HCT116 (cell line): Measurements from ENCODE around the gene ARID1A. TPM values are rescaled to one million over a fixed set of nuclear protein-coding genes. Genes with fewer than 3 reads are reported as not detected.

Experiments used
- ATAC-seq: fragments of 200-7000 bp; cut with Tn5 transposase; 2 replicates; pipeline ENCODE4 v1.9.1; 2020; ENCODE audit warnings: mild to moderate bottlenecking, moderate library complexity
- BruUV-seq: library from RNA; stranded (reverse); fragments of 400-500 nt; replicated peaks from 2 replicates; lab custom pipeline; 2021; lab: Mats Ljungman, UMichigan
- CTCF ChIA-PET: fragments of 300-600 bp; sonication (Branson Sonifier 250); formaldehyde crosslinking; loops from one replicate; lab custom pipeline; 2021; ENCODE audit warnings: antibody characterized with exemption; lab: Charles Lee
- POLR2A ChIA-PET: fragments of 300-600, 350-600 bp; sonication (Branson Sonifier 250); formaldehyde crosslinking; loops from one replicate; lab custom pipeline; 2021; ENCODE audit warnings: antibody characterized with exemption; lab: Charles Lee
- RAD21 ChIA-PET, 2 experiments: fragments of 300-600 bp; sonication (Branson Sonifier 250); formaldehyde crosslinking; loops; one replicate each; lab custom pipeline; 2023; ENCODE audit warnings: low total read pairs in 2 of 2; ENCODE audit not compliant: uncharacterized antibody in 2 of 2, unreplicated experiment in 2 of 2, low non-redundant PET in 1 of 2; lab: Charles Lee
- DNase-seq: peaks from one replicate; pipeline ENCODE4 v3.0.0-alpha.2; 2010; ENCODE audit warnings: low read depth, low spot score
- H2AFZ ChIP-seq: fragments of 200-600 bp; shearing (Covaris generic), sonication (generic); 2 replicates; pipeline ENCODE4 v1.6.1; 2017; ENCODE audit warnings: low read depth, mixed run types, mixed read lengths, antibody characterized with exemption, low read length; ENCODE audit not compliant: poor library complexity, severe bottlenecking
- H3K27ac ChIP-seq: 2 replicates; pipeline ENCODE4 v1.5.1; 2012; ENCODE audit warnings: low read depth, low read length
- H3K27me3 ChIP-seq: fragments of 200-600 bp; sonication (generic); 2 replicates; pipeline ENCODE4 v1.6.1; 2016; ENCODE audit warnings: mixed run types, low read length, mixed read lengths; ENCODE audit not compliant: insufficient read depth
- H3K36me3 ChIP-seq, 2 experiments: fragments of 200-500 bp in 1 of 2; fragments of 200-600 bp in 1 of 2; sonication (Bioruptor generic) in 1 of 2; sonication (generic) in 1 of 2; 2 replicates each; pipeline versions ENCODE4 v1.5.1 to v1.6.1; 2014 to 2016; ENCODE audit warnings: low read length in 2 of 2, inconsistent platforms in 1 of 2, mixed read lengths in 1 of 2, mixed run types in 1 of 2; ENCODE audit not compliant: insufficient read depth in 2 of 2, control insufficient read depth in 1 of 2
- H3K4me1 ChIP-seq, 2 experiments: fragments of 200-600 bp in 1 of 2; sonication (generic) in 1 of 2; 2 replicates each; pipeline versions ENCODE4 v1.5.1 to v1.6.1; 2012 to 2017; ENCODE audit warnings: low read length in 2 of 2, inconsistent platforms in 1 of 2, mild to moderate bottlenecking in 1 of 2, mixed read lengths in 1 of 2, mixed run types in 1 of 2, moderate library complexity in 1 of 2; ENCODE audit not compliant: insufficient read depth in 2 of 2, control insufficient read depth in 1 of 2
- H3K4me2 ChIP-seq: fragments of 200-600 bp; sonication (generic); 2 replicates; pipeline ENCODE4 v1.6.1; 2017; ENCODE audit warnings: mixed run types, low read length, mixed read lengths
- H3K4me3 ChIP-seq, 2 experiments: fragments of 200-600 bp in 1 of 2; sonication (generic) in 1 of 2; replicated peaks in 1 of 2; 2 replicates each; pipeline ENCODE4 v1.5.1; 2011 to 2016; ENCODE audit warnings: low read length in 2 of 2, control low read depth in 1 of 2, low read depth in 1 of 2, mild to moderate bottlenecking in 1 of 2, mixed read lengths in 1 of 2, mixed run types in 1 of 2
- H3K79me2 ChIP-seq: fragments of 200-600 bp; sonication (generic); 2 replicates; pipeline ENCODE4 v1.6.1; 2017; ENCODE audit warnings: mild to moderate bottlenecking, mixed run types, low read length, moderate library complexity, mixed read lengths; ENCODE audit not compliant: insufficient read depth
- H3K9ac ChIP-seq: fragments of 200-600 bp; sonication (generic); 2 replicates; pipeline ENCODE4 v1.6.1; 2016; ENCODE audit warnings: low read length, mixed read lengths
- H3K9me2 ChIP-seq: fragments of 200-600 bp; sonication (generic), shearing (Covaris generic); 2 replicates; pipeline ENCODE4 v1.6.1; 2017; ENCODE audit warnings: mixed run types, mild to moderate bottlenecking, moderate library complexity; ENCODE audit not compliant: insufficient read depth
- H3K9me3 ChIP-seq, 2 experiments: fragments of 200-500 bp in 1 of 2; fragments of 200-600 bp in 1 of 2; sonication (Bioruptor generic) in 1 of 2; sonication (generic) in 1 of 2; 2 replicates each; pipeline ENCODE4 v1.6.1; 2014 to 2017; ENCODE audit warnings: low read length in 2 of 2, mixed read lengths in 2 of 2, inconsistent platforms in 1 of 2, low read depth in 1 of 2, mild to moderate bottlenecking in 1 of 2, mixed run types in 1 of 2, moderate library complexity in 1 of 2; ENCODE audit not compliant: control insufficient read depth in 1 of 2, insufficient read depth in 1 of 2
- H4K20me1 ChIP-seq: fragments of 200-600 bp; sonication (generic), shearing (Covaris generic); 2 replicates; pipeline ENCODE4 v1.6.1; 2017; ENCODE audit warnings: mixed run types, mild to moderate bottlenecking, moderate library complexity; ENCODE audit not compliant: insufficient read depth
- CEBPB ChIP-seq: IDR thresholded peaks from 2 replicates; pipeline ENCODE4 v1.6.1; 2012; ENCODE audit warnings: low read depth
- MAX ChIP-seq: IDR thresholded peaks from 2 replicates; pipeline ENCODE4 v1.6.1; 2012
- POLR2AphosphoS5 ChIP-seq: IDR thresholded peaks from 2 replicates; pipeline ENCODE4 v1.6.1; 2011; ENCODE audit warnings: mild to moderate bottlenecking, low read depth, low read length, moderate library complexity
- RAD21 ChIP-seq: IDR thresholded peaks from 2 replicates; pipeline ENCODE4 v1.6.1; 2012; ENCODE audit warnings: low read depth, mild to moderate bottlenecking
- SP1 ChIP-seq: IDR thresholded peaks from 2 replicates; pipeline ENCODE4 v1.6.1; 2012; ENCODE audit warnings: low read depth
- YY1 ChIP-seq: IDR thresholded peaks from 2 replicates; pipeline ENCODE4 v1.6.1; 2011; ENCODE audit warnings: low read length, low read depth, moderate library complexity, mild to moderate bottlenecking; ENCODE audit not compliant: insufficient replicate concordance; ENCODE audit errors: extremely low read depth
- ZNF274 ChIP-seq: fragments of 200-500 bp; sonication (Bioruptor generic); IDR thresholded peaks from 2 replicates; pipeline ENCODE4 v1.6.1; 2014; ENCODE audit warnings: mild to moderate bottlenecking, low read depth, low read length, inconsistent platforms
- intact Hi-C: fragments of 100-400 bp; cut with micrococcal nuclease; formaldehyde crosslinking; loops from 2 replicates; pipeline ENCODE4 v1.10.0; 2022
- total RNA-seq: library from RNA; stranded (reverse); gene quantifications from one replicate; pipeline ENCODE4 v1.2.1, GENCODE V29; 2021; ENCODE audit not compliant: unreplicated experiment

Gene ARID1A
- total RNA-seq, 1 experiment from 2014 or later: 62.8 TPM

GRCh38 chr1:26696654-26697430 lies 1.0 kb downstream of the ARID1A start (continued):
- TF ChIP-seq POLR2AphosphoS5: peak; percentile 52

- no peak for DNase-seq
- Histone ChIP-seq H3K4me1 (peaks cover 34 to 76% of the 10 kb centered on the region in 2 experiments), H3K4me2 (peak overlapping the region; percentile 94)
- BruUV-seq: no TSS peak
- TF ChIP-seq RAD21 (no peak), CEBPB (no peak), SP1 (no peak), MAX (no peak), YY1 (peak; percentile 75), ZNF274 (no peak)
- TF ChIP-seq, all 23 proteins: peak for 1
- Histone ChIP-seq H3K36me3 (no peaks in the 10 kb centered on the region; a peak in 1 of 4 replicates), H3K79me2 (peaks cover 72% of the 10 kb centered on the region), H3K9ac (peak overlapping the region; percentile 79), H3K9me2 (no peaks in the 10 kb centered on the region), H2AFZ (no peak overlapping the region), H4K20me1 (peaks cover 21% of the 10 kb centered on the region; the same call in 1 of the 2 replicates), H3K27me3 (no peaks in the 10 kb centered on the region), H3K9me3 (no peaks in the 10 kb centered on the region), H3K27ac (peak overlapping the region; percentile 94), H3K4me3 (peak overlapping the region; percentile 60 to 64)
- ChIA-PET RAD21 (no interaction called here), POLR2A (interaction anchor here (0.6 to 1.9 kb wide), 10 partner anchors 11 to 114 kb away, joined by 3 to 9 read pairs (median 4); partner anchors contain the start of gene PIGV), CTCF (interaction anchor here (2.1 to 2.4 kb wide), 2 partner anchors 91 to 95 kb away, joined by 8 to 9 read pairs; no protein-coding TSS in a partner anchor)
- peak; percentile 0; the same call in 1 of the 2 replicates for ATAC-seq
- intact Hi-C loops: loop anchor here (10.0 kb wide), 1 partner anchor 167 kb away; the partner anchor contains the start of gene SFN
Measured at GRCh38 chr1:26697431-26697977, 1.7 kb downstream of the ARID1A start.
